HCT116 (cell line): Measurements from ENCODE around the gene PHF19. TPM values are rescaled to one million over a fixed set of nuclear protein-coding genes. Genes with fewer than 3 reads are reported as not detected.

Experiments
- ATAC-seq: fragments of 200-7000 bp; cut with Tn5 transposase; 2 replicates; pipeline ENCODE4 v1.9.1; 2020; ENCODE audit warnings: mild to moderate bottlenecking, moderate library complexity
- BruUV-seq: library from RNA; stranded (reverse); fragments of 400-500 nt; replicated peaks from 2 replicates; lab custom pipeline; 2021; lab: Mats Ljungman, UMichigan
- CTCF ChIA-PET: fragments of 300-600 bp; sonication (Branson Sonifier 250); formaldehyde crosslinking; loops from one replicate; lab custom pipeline; 2021; ENCODE audit warnings: antibody characterized with exemption; lab: Charles Lee
- POLR2A ChIA-PET: fragments of 300-600, 350-600 bp; sonication (Branson Sonifier 250); formaldehyde crosslinking; loops from one replicate; lab custom pipeline; 2021; ENCODE audit warnings: antibody characterized with exemption; lab: Charles Lee
- RAD21 ChIA-PET, 2 experiments: fragments of 300-600 bp; sonication (Branson Sonifier 250); formaldehyde crosslinking; loops; one replicate each; lab custom pipeline; 2023; ENCODE audit warnings: low total read pairs in 2 of 2; ENCODE audit not compliant: uncharacterized antibody in 2 of 2, unreplicated experiment in 2 of 2, low non-redundant PET in 1 of 2; lab: Charles Lee
- DNase-seq: peaks from one replicate; pipeline ENCODE4 v3.0.0-alpha.2; 2010; ENCODE audit warnings: low read depth, low spot score
- H2AFZ ChIP-seq: fragments of 200-600 bp; shearing (Covaris generic), sonication (generic); 2 replicates; pipeline ENCODE4 v1.6.1; 2017; ENCODE audit warnings: low read depth, mixed run types, mixed read lengths, antibody characterized with exemption, low read length; ENCODE audit not compliant: poor library complexity, severe bottlenecking
- H3K27ac ChIP-seq: 2 replicates; pipeline ENCODE4 v1.5.1; 2012; ENCODE audit warnings: low read depth, low read length
- H3K27me3 ChIP-seq: fragments of 200-600 bp; sonication (generic); 2 replicates; pipeline ENCODE4 v1.6.1; 2016; ENCODE audit warnings: mixed run types, low read length, mixed read lengths; ENCODE audit not compliant: insufficient read depth
- H3K36me3 ChIP-seq, 2 experiments: fragments of 200-500 bp in 1 of 2; fragments of 200-600 bp in 1 of 2; sonication (Bioruptor generic) in 1 of 2; sonication (generic) in 1 of 2; 2 replicates each; pipeline versions ENCODE4 v1.5.1 to v1.6.1; 2014 to 2016; ENCODE audit warnings: low read length in 2 of 2, inconsistent platforms in 1 of 2, mixed read lengths in 1 of 2, mixed run types in 1 of 2; ENCODE audit not compliant: insufficient read depth in 2 of 2, control insufficient read depth in 1 of 2
- H3K4me1 ChIP-seq, 2 experiments: fragments of 200-600 bp in 1 of 2; sonication (generic) in 1 of 2; 2 replicates each; pipeline versions ENCODE4 v1.5.1 to v1.6.1; 2012 to 2017; ENCODE audit warnings: low read length in 2 of 2, inconsistent platforms in 1 of 2, mild to moderate bottlenecking in 1 of 2, mixed read lengths in 1 of 2, mixed run types in 1 of 2, moderate library complexity in 1 of 2; ENCODE audit not compliant: insufficient read depth in 2 of 2, control insufficient read depth in 1 of 2
- H3K4me2 ChIP-seq: fragments of 200-600 bp; sonication (generic); 2 replicates; pipeline ENCODE4 v1.6.1; 2017; ENCODE audit warnings: mixed run types, low read length, mixed read lengths
- H3K4me3 ChIP-seq, 2 experiments: fragments of 200-600 bp in 1 of 2; sonication (generic) in 1 of 2; replicated peaks in 1 of 2; 2 replicates each; pipeline ENCODE4 v1.5.1; 2011 to 2016; ENCODE audit warnings: low read length in 2 of 2, control low read depth in 1 of 2, low read depth in 1 of 2, mild to moderate bottlenecking in 1 of 2, mixed read lengths in 1 of 2, mixed run types in 1 of 2
- H3K79me2 ChIP-seq: fragments of 200-600 bp; sonication (generic); 2 replicates; pipeline ENCODE4 v1.6.1; 2017; ENCODE audit warnings: mild to moderate bottlenecking, mixed run types, low read length, moderate library complexity, mixed read lengths; ENCODE audit not compliant: insufficient read depth
- H3K9ac ChIP-seq: fragments of 200-600 bp; sonication (generic); 2 replicates; pipeline ENCODE4 v1.6.1; 2016; ENCODE audit warnings: low read length, mixed read lengths
- H3K9me2 ChIP-seq: fragments of 200-600 bp; sonication (generic), shearing (Covaris generic); 2 replicates; pipeline ENCODE4 v1.6.1; 2017; ENCODE audit warnings: mixed run types, mild to moderate bottlenecking, moderate library complexity; ENCODE audit not compliant: insufficient read depth
- H3K9me3 ChIP-seq, 2 experiments: fragments of 200-500 bp in 1 of 2; fragments of 200-600 bp in 1 of 2; sonication (Bioruptor generic) in 1 of 2; sonication (generic) in 1 of 2; 2 replicates each; pipeline ENCODE4 v1.6.1; 2014 to 2017; ENCODE audit warnings: low read length in 2 of 2, mixed read lengths in 2 of 2, inconsistent platforms in 1 of 2, low read depth in 1 of 2, mild to moderate bottlenecking in 1 of 2, mixed run types in 1 of 2, moderate library complexity in 1 of 2; ENCODE audit not compliant: control insufficient read depth in 1 of 2, insufficient read depth in 1 of 2
- H4K20me1 ChIP-seq: fragments of 200-600 bp; sonication (generic), shearing (Covaris generic); 2 replicates; pipeline ENCODE4 v1.6.1; 2017; ENCODE audit warnings: mixed run types, mild to moderate bottlenecking, moderate library complexity; ENCODE audit not compliant: insufficient read depth
- ATF3 ChIP-seq: IDR thresholded peaks from 2 replicates; pipeline ENCODE4 v1.6.1; 2012
- CBX3 ChIP-seq: IDR thresholded peaks from 2 replicates; pipeline ENCODE4 v1.6.1; 2012; ENCODE audit warnings: low read depth
- CEBPB ChIP-seq: IDR thresholded peaks from 2 replicates; pipeline ENCODE4 v1.6.1; 2012; ENCODE audit warnings: low read depth
- EGR1 ChIP-seq: IDR thresholded peaks from 2 replicates; pipeline ENCODE4 v1.6.1; 2012; ENCODE audit warnings: low read depth
- ELF1 ChIP-seq: IDR thresholded peaks from 2 replicates; pipeline ENCODE4 v1.6.1; 2012; ENCODE audit warnings: low read depth, borderline replicate concordance
- EZH2 ChIP-seq: fragments of 200-600 bp; sonication (generic); IDR thresholded peaks from 2 replicates; pipeline ENCODE4 v1.6.1; 2017; ENCODE audit warnings: antibody characterized with exemption, mixed run types
- EZH2phosphoT487 ChIP-seq: fragments of 200-600 bp; IDR thresholded peaks from 2 replicates; pipeline ENCODE4 v1.6.1; 2018; ENCODE audit warnings: antibody characterized with exemption, borderline replicate concordance
- FOSL1 ChIP-seq: IDR thresholded peaks from 2 replicates; pipeline ENCODE4 v1.6.1; 2012; ENCODE audit warnings: low read depth
- MAX ChIP-seq: IDR thresholded peaks from 2 replicates; pipeline ENCODE4 v1.6.1; 2012
- POLR2AphosphoS5 ChIP-seq: IDR thresholded peaks from 2 replicates; pipeline ENCODE4 v1.6.1; 2011; ENCODE audit warnings: mild to moderate bottlenecking, low read depth, low read length, moderate library complexity
- SIN3A ChIP-seq: IDR thresholded peaks from 2 replicates; pipeline ENCODE4 v1.6.1; 2012; ENCODE audit warnings: low read depth
- TCF7L2 ChIP-seq: IDR thresholded peaks from 2 replicates; pipeline ENCODE4 v1.7.0; 2011; ENCODE audit warnings: borderline replicate concordance, inconsistent platforms; ENCODE audit not compliant: insufficient read depth, insufficient read length; ENCODE audit errors: extremely low read depth
- YY1 ChIP-seq: IDR thresholded peaks from 2 replicates; pipeline ENCODE4 v1.6.1; 2011; ENCODE audit warnings: low read length, low read depth, moderate library complexity, mild to moderate bottlenecking; ENCODE audit not compliant: insufficient replicate concordance; ENCODE audit errors: extremely low read depth
- ZBTB33 ChIP-seq: IDR thresholded peaks from 2 replicates; pipeline ENCODE4 v1.6.1; 2011; ENCODE audit warnings: mild to moderate bottlenecking, low read length, moderate library complexity; ENCODE audit not compliant: insufficient replicate concordance; ENCODE audit errors: extremely low read depth
- ZNF274 ChIP-seq: fragments of 200-500 bp; sonication (Bioruptor generic); IDR thresholded peaks from 2 replicates; pipeline ENCODE4 v1.6.1; 2014; ENCODE audit warnings: mild to moderate bottlenecking, low read depth, low read length, inconsistent platforms
- intact Hi-C: fragments of 100-400 bp; cut with micrococcal nuclease; formaldehyde crosslinking; loops from 2 replicates; pipeline ENCODE4 v1.10.0; 2022
- total RNA-seq: library from RNA; stranded (reverse); gene quantifications from one replicate; pipeline ENCODE4 v1.2.1, GENCODE V29; 2021; ENCODE audit not compliant: unreplicated experiment
- TF ChIP-seq, protein P1 (sequence below): IDR thresholded peaks from 2 replicates; pipeline ENCODE4 v1.6.1; 2012; ENCODE audit warnings: low read depth

The PHF19 gene
- total RNA-seq, 1 experiment from 2014 or later, result 74.0 TPM

GRCh38 chr9:120818595-120818994, 58.4 kb downstream of the PHF19 start:
- H3K9me2 ChIP-seq, result no peaks in the 10 kb centered on the region
- intact Hi-C loops, result no loop called here
- H3K36me3 ChIP-seq, result peaks cover 27 to 35% of the 10 kb centered on the region in 2 experiments
- no peak overlapping the region for H3K4me2 ChIP-seq
- POLR2A ChIA-PET, result no interaction called here
- TF ChIP-seq ATF3 (no peak), CBX3 (no peak), SIN3A (no peak), MAX (no peak), ELF1 (no peak), POLR2AphosphoS5 (no peak), TCF7L2 (no peak), EGR1 (no peak), CEBPB (no peak), EZH2 (no peak), ZNF274 (no peak), FOSL1 (no peak), ZBTB33 (no peak), EZH2phosphoT487 (no peak), YY1 (no peak)
- TF ChIP-seq, protein P1, sequence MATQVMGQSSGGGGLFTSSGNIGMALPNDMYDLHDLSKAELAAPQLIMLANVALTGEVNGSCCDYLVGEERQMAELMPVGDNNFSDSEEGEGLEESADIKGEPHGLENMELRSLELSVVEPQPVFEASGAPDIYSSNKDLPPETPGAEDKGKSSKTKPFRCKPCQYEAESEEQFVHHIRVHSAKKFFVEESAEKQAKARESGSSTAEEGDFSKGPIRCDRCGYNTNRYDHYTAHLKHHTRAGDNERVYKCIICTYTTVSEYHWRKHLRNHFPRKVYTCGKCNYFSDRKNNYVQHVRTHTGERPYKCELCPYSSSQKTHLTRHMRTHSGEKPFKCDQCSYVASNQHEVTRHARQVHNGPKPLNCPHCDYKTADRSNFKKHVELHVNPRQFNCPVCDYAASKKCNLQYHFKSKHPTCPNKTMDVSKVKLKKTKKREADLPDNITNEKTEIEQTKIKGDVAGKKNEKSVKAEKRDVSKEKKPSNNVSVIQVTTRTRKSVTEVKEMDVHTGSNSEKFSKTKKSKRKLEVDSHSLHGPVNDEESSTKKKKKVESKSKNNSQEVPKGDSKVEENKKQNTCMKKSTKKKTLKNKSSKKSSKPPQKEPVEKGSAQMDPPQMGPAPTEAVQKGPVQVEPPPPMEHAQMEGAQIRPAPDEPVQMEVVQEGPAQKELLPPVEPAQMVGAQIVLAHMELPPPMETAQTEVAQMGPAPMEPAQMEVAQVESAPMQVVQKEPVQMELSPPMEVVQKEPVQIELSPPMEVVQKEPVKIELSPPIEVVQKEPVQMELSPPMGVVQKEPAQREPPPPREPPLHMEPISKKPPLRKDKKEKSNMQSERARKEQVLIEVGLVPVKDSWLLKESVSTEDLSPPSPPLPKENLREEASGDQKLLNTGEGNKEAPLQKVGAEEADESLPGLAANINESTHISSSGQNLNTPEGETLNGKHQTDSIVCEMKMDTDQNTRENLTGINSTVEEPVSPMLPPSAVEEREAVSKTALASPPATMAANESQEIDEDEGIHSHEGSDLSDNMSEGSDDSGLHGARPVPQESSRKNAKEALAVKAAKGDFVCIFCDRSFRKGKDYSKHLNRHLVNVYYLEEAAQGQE, result no peak
- TF ChIP-seq, all 23 proteins: peak for 0
- DNase-seq (no peak), ATAC-seq (no peak)
- Histone ChIP-seq H3K9ac (no peak overlapping the region), H3K9me3 (no peaks in the 10 kb centered on the region), H2AFZ (no peak overlapping the region), H3K4me1 (no peaks in the 10 kb centered on the region), H3K79me2 (no peaks in the 10 kb centered on the region), H4K20me1 (no peaks in the 10 kb centered on the region), H3K4me3 (no peak overlapping the region), H3K27me3 (no peaks in the 10 kb centered on the region), H3K27ac (no peak overlapping the region)
- ChIA-PET RAD21 (no interaction called here), CTCF (no interaction called here)
- no TSS peak for BruUV-seq
